ENCODE data around the gene LRRC8B. TPM values are rescaled to one million over a fixed set of nuclear protein-coding genes. Genes with fewer than 3 reads are reported as not detected.

The LRRC8B gene
- total RNA-seq, 4 donors from 2014 or later = 3.3 to 9.2 (median 4.1) TPM

- Histone ChIP-seq H3K27me3 (no peaks in the 10 kb centered on the region), H3K36me3 (peaks cover 0 to 12% (median 3%) of the 10 kb centered on the region in 4 donors), H3K9me3 (no peaks in the 10 kb centered on the region), H3K4me3 (no peak overlapping the region), H3K27ac (replicated peaks in 1 of 4) (no peak overlapping the region), H3K4me1 (no peaks in the 10 kb centered on the region)
- no peak for DNase-seq (ENCODE audit: extremely low spot score)
- TF ChIP-seq POLR2AphosphoS5 (IDR thresholded peaks at IDR 0.05) (no peak), CTCF (IDR thresholded peaks at IDR 0.05) (no peak), POLR2A (IDR thresholded peaks at IDR 0.05; ENCODE audit: low read depth) (no peak), EP300 (IDR thresholded peaks at IDR 0.05) (no peak)
- intact Hi-C loops (cut with DNase I) = no loop called here
Observed at GRCh38 chr1:89573410-89573809, 48.8 kb downstream of the LRRC8B start.

DNA sequence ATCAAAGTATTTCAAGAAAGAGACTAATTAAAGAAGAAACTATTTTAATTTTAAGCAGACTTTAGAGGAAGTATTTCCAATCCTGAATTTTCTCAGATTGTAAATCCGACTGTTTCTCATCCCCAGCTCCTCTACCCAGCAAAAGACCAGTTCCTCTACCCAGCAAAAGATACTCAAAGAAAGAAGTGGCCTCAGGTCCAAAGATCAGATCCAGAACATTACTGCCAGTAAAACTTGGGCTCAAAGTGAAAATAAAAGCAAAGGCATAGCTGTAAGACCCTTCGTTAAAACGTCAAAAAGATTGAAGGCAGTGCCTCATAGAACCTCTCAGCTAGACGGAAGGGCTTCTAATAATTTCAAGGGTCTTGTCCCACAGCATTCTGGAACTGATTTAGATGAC, 50.0 kb downstream of the LRRC8B start:
- Histone ChIP-seq H3K27me3 (no peaks in the 10 kb centered on the region), H3K27ac (replicated peaks in 1 of 4) (no peak overlapping the region), H3K9me3 (no peaks in the 10 kb centered on the region), H3K4me3 (no peak overlapping the region), H3K36me3 (peaks cover 0 to 12% (median 3%) of the 10 kb centered on the region in 4 donors), H3K4me1 (no peaks in the 10 kb centered on the region)
- intact Hi-C loops (cut with DNase I) = no loop called here
- DNase-seq (ENCODE audit: extremely low spot score) = no peak
- TF ChIP-seq POLR2AphosphoS5 (IDR thresholded peaks at IDR 0.05) (no peak), EP300 (IDR thresholded peaks at IDR 0.05) (no peak), POLR2A (IDR thresholded peaks at IDR 0.05; ENCODE audit: low read depth) (no peak), CTCF (IDR thresholded peaks at IDR 0.05) (no peak)
- 92% methylated on average over 4 of the region's 4 CpGs for WGBS

DNA sequence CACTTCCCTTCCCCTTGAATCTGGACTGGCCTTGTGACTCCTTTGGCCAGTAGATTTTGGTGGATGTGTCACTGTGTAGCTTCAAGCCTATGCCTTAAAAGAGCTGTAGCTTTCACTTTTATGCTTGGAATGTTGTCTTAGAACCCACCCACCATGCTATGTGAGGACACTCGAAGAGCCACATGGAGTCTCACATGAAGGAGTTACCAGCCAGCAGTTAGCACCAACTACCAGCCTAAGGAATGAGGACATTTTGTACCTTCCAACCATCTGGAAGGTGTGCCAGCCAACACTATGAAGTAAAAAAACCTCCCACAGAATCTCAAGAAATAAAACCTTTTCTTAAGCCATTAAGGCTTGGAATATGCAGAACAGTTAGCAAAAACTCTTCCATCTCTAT, 50.6 kb downstream of the LRRC8B start:
- TF ChIP-seq CTCF (IDR thresholded peaks at IDR 0.05) = no peak
- no peak for TF ChIP-seq EP300 (IDR thresholded peaks at IDR 0.05)
- no peak for TF ChIP-seq POLR2AphosphoS5 (IDR thresholded peaks at IDR 0.05)
- TF ChIP-seq POLR2A (IDR thresholded peaks at IDR 0.05; ENCODE audit: low read depth) = no peak
- peaks cover 0 to 16% (median 6%) of the 10 kb centered on the region in 4 donors for H3K36me3 ChIP-seq
- DNase-seq (ENCODE audit: extremely low spot score) = no peak
- 100% methylated on average over 1 of the region's 1 CpG for WGBS
- no peaks in the 10 kb centered on the region for H3K27me3 ChIP-seq
- H3K9me3 ChIP-seq = no peaks in the 10 kb centered on the region
- no peaks in the 10 kb centered on the region for H3K4me1 ChIP-seq
- H3K27ac ChIP-seq (replicated peaks in 1 of 4) = no peak overlapping the region
- intact Hi-C loops (cut with DNase I) = no loop called here
- H3K4me3 ChIP-seq = no peak overlapping the region

DNA sequence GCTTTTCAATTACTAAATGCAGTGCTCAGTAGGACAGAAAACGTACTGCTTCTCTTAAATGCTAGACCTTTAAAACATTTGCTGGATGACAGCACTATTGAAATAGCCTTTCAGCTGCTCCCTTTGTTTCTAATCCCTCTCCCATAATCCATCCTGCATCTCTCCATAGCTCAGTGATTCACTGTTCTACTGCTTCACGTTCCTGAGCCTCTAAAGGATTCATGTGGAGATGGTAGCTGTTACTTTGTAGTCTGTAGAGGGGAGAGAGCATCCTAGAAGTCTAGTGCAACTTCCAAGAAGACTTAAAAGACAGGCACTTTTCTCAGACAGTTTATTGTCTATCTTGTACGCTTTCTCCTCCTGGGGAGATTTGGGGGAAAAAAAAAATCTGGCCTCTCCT, 51.4 kb downstream of the LRRC8B start:
- H3K4me1 ChIP-seq = no peaks in the 10 kb centered on the region
- TF ChIP-seq EP300 (IDR thresholded peaks at IDR 0.05) = no peak
- TF ChIP-seq POLR2A (IDR thresholded peaks at IDR 0.05; ENCODE audit: low read depth) = no peak
- TF ChIP-seq POLR2AphosphoS5 (IDR thresholded peaks at IDR 0.05) = no peak
- TF ChIP-seq CTCF (IDR thresholded peaks at IDR 0.05) = no peak
- no peaks in the 10 kb centered on the region for H3K9me3 ChIP-seq
- peaks cover 0 to 21% (median 6%) of the 10 kb centered on the region in 4 donors for H3K36me3 ChIP-seq
- H3K4me3 ChIP-seq = no peak overlapping the region
- WGBS = 82% methylated on average over 3 of the region's 3 CpGs
- H3K27ac ChIP-seq (replicated peaks in 1 of 4) = no peak overlapping the region
- intact Hi-C loops (cut with DNase I) = no loop called here
- no peak for DNase-seq (ENCODE audit: extremely low spot score)
- no peaks in the 10 kb centered on the region for H3K27me3 ChIP-seq

DNA sequence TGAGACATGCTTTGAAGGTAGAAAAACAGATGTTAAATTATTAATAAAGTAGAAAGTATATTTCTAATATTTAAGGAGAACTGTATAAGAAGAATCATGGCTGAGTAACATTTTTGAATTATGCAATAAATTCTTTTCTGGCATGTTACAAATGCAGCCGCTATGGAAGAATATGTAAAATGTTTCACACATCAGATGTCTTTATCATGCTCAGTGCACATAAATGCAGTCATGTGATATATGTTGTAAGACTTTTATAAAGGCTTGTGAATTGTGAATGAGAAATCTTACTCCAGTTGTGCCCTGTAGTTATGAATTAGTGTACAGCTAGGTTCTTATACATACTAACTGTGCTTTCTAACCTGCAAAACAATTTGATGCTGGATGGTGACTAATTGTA, 53.5 kb downstream of the LRRC8B start:
- peaks cover 5 to 33% (median 16%) of the 10 kb centered on the region in 4 donors for H3K36me3 ChIP-seq
- WGBS = 97% methylated on average over 1 of the region's 1 CpG
- no peaks in the 10 kb centered on the region for H3K4me1 ChIP-seq
- no peak for DNase-seq (ENCODE audit: extremely low spot score)
- intact Hi-C loops (cut with DNase I) = no loop called here
- no peak overlapping the region for H3K4me3 ChIP-seq
- TF ChIP-seq POLR2A (IDR thresholded peaks at IDR 0.05; ENCODE audit: low read depth) (no peak), CTCF (IDR thresholded peaks at IDR 0.05) (no peak), EP300 (IDR thresholded peaks at IDR 0.05) (no peak), POLR2AphosphoS5 (IDR thresholded peaks at IDR 0.05) (no peak)
- no peaks in the 10 kb centered on the region for H3K9me3 ChIP-seq
- no peaks in the 10 kb centered on the region for H3K27me3 ChIP-seq
- H3K27ac ChIP-seq (replicated peaks in 1 of 4) = no peak overlapping the region
